Upper lobe of left lung (tissue), 6 donors: Measurements from ENCODE around the gene ARID3C. TPM values are rescaled to one million over a fixed set of nuclear protein-coding genes. Genes with fewer than 3 reads are reported as not detected.

ENCODE experiments used
- ATAC-seq, 2 donors: fragments of 200-7000 bp; cut with Tn5 transposase; one replicate each; pipeline ENCODE4 v1.9.1; 2022; ENCODE audit warnings: mild to moderate bottlenecking in 2 of 2, moderate library complexity in 2 of 2; ENCODE audit not compliant: low FRiP score in 2 of 2
- DNase-seq, 2 donors: peaks; one replicate each; pipeline ENCODE4 v3.0.0-alpha.2; 2019 to 2020
- H3K27ac ChIP-seq, 4 donors: fragments of 200-600 bp; sonication (generic); one replicate each; pipeline ENCODE4 v1.5.1; 2016 to 2019
- H3K27me3 ChIP-seq, 4 donors: fragments of 200-600 bp; sonication (generic); one replicate each; pipeline ENCODE4 v1.5.1; 2017 to 2019
- H3K36me3 ChIP-seq, 4 donors: fragments of 200-600 bp; sonication (generic); one replicate each; pipeline ENCODE4 v1.5.1; 2016 to 2019
- H3K4me1 ChIP-seq, 4 donors: fragments of 200-600 bp; sonication (generic); one replicate each; pipeline ENCODE4 v1.5.1; 2018 to 2019
- H3K4me3 ChIP-seq, 4 donors: fragments of 200-600 bp; sonication (generic); one replicate each; pipeline ENCODE4 v1.5.1; 2017 to 2019; ENCODE audit warnings: mild to moderate bottlenecking in 2 of 4, moderate library complexity in 1 of 4
- H3K9me3 ChIP-seq, 4 donors: fragments of 200-600 bp; sonication (generic); one replicate each; pipeline ENCODE4 v1.5.1; 2018 to 2019
- EP300 ChIP-seq, 4 donors: sonication (generic); formaldehyde crosslinking; IDR thresholded peaks; one replicate each; pipeline ENCODE4 v1.5.1; 2017; ENCODE audit warnings: antibody characterized with exemption in 4 of 4, control low read depth in 2 of 4
- POLR2A ChIP-seq, 4 donors: fragments of 450-650 bp; IDR thresholded peaks; one replicate each; pipeline ENCODE4 v1.5.1; 2016 to 2017; ENCODE audit warnings: antibody characterized with exemption in 4 of 4, mild to moderate bottlenecking in 2 of 4
- POLR2AphosphoS5 ChIP-seq, 2 donors: sonication (generic); formaldehyde crosslinking; IDR thresholded peaks; one replicate each; pipeline ENCODE4 v1.5.1; 2017; ENCODE audit warnings: antibody characterized with exemption in 2 of 2
- WGBS, 2 donors: methylation state at CpG; one replicate each; pipeline ENCODE4 v1.1.5; 2017 to 2018; 5-methylcytosine and 5-hydroxymethylcytosine counted together
- total RNA-seq, 6 donors: library from RNA; depleted of rRNA in 4 of 6; stranded (reverse); fragments of >200 nt in 4 of 6; gene quantifications; one replicate each; pipeline versions ENCODE4 v1.1.0 to v1.2.1, GENCODE V29; 2016 to 2021
- TF ChIP-seq, protein P1 (sequence below), 6 experiments: fragments of 450-650 bp in 4 of 6; fragments of 200-600 bp in 2 of 6; sonication (generic) in 2 of 6; IDR thresholded peaks; one replicate each; pipeline ENCODE4 v1.5.1; 2016 to 2019; ENCODE audit warnings: antibody characterized with exemption in 6 of 6
- donor health status: DM: no; HTN: no; CAD: no; lungs with moderate emphysema.
- donor health status: DM: no; HTN: yes; CAD: no; lungs with severe emphysema.

ARID3C gene
- total RNA-seq, 6 donors from 2014 or later: not detected

DNA sequence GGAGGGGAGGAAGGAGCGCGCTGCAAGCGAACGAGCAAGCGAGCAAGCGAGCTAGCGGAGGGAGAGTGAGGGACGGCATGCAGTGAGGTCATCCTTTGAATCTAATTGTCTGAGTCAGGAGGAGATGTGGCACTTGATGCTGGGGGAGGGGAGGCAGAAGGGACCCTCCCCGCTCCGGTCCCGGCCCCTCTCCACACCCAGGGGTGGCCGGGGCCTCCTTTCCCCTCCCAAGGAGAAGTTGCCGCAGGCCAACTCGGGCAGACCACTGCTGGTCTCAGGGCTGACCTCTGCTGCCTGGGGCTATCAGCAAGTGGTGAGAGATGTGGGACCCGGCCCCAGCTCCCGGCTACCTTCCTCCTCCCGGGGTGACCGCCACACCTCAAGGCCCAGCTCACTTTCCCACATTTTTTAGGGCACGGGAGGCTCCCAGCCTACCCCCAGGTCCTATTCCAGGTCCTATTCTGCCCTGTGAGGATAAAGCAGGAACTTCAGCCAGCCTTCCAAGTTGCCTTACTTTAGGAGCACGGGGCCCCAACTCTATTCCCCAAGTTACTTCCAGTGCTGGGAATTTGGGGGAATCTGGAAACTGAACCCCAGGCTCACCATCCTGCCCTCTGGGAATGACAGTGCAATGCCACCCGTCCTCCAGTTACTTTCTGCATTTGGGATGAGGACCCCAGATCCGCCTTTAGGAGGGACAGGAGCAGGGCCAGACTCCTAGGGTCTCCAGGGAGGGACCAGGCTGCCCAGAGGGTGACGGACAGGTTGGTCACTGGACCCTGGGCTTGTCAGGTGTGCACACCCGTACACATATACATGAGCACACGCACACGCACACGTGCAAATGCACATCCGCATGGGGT, 50.4 kb downstream of the ARID3C start:
- no peaks in the 10 kb centered on the region for H3K9me3 ChIP-seq
- TF ChIP-seq POLR2A (IDR thresholded peaks at IDR 0.05): no peak

DNA sequence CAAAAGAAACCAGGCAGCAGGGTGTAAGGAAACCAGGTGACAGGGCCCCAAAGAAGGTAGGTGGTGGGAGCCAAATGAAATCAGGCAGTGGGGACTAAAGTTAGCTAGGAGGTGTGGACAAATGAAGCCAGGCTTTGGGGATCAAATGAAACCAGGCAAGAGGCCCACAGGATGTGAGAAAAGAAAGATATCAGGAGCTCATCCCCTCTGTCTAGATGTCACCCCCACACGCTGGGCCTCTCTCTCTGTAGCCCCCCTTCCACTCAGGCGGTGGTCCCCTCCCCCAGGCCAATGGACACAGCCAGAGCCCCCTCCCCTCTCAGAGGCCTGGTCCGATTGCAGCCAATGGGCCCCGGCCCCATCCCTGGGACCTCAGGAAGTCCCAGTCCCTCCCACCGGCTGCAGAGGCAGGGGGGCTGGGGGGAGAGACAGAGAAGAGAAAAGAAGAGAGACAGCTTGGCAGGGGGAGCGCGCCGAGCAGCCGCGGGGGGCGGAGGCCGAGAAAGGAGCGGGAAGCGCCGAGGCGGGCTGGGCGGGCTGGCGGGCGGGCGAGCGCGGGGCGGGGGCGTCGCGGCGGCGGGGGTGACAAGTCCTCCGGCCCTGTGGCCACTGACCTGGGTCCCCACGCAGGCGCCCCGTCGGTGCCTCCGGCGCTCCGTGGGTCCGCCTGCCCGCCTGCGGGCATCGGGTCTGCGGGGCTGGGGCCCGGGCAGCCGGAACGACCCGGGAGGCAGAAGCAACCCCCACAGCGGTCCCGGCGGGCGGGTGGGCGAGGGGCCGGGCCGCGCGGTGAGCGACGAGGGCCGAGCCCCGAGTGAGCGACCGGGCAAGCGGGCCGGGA, 51.2 kb downstream of the ARID3C start:
- WGBS, 2 donors: 4 to 27% methylated on average over 2 to 22 of the region's 62 CpGs
- peak overlapping the region in 3 of 4 donors; percentile 24 to 31 (median 29) for H3K4me3 ChIP-seq
- peaks cover 0 to 27% (median 15%) of the 10 kb centered on the region in 4 donors for H3K27me3 ChIP-seq
- no peak overlapping the region for H3K27ac ChIP-seq
- DNase-seq (peak in 1 of 2 donors; percentile 80), ATAC-seq (no peak)
- peaks cover 9 to 21% (median 11%) of the 10 kb centered on the region in 4 donors for H3K4me1 ChIP-seq
- H3K36me3 ChIP-seq: no peaks in the 10 kb centered on the region
- TF ChIP-seq POLR2AphosphoS5 (IDR thresholded peaks at IDR 0.05) (no peak), EP300 (IDR thresholded peaks at IDR 0.05) (no peak), POLR2A (IDR thresholded peaks at IDR 0.05) (no peak)
- TF ChIP-seq, protein P1, sequence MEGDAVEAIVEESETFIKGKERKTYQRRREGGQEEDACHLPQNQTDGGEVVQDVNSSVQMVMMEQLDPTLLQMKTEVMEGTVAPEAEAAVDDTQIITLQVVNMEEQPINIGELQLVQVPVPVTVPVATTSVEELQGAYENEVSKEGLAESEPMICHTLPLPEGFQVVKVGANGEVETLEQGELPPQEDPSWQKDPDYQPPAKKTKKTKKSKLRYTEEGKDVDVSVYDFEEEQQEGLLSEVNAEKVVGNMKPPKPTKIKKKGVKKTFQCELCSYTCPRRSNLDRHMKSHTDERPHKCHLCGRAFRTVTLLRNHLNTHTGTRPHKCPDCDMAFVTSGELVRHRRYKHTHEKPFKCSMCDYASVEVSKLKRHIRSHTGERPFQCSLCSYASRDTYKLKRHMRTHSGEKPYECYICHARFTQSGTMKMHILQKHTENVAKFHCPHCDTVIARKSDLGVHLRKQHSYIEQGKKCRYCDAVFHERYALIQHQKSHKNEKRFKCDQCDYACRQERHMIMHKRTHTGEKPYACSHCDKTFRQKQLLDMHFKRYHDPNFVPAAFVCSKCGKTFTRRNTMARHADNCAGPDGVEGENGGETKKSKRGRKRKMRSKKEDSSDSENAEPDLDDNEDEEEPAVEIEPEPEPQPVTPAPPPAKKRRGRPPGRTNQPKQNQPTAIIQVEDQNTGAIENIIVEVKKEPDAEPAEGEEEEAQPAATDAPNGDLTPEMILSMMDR (IDR thresholded peaks at IDR 0.05): no peak
- no peaks in the 10 kb centered on the region for H3K9me3 ChIP-seq

More for the DNA sequence above, 50.4 kb downstream of the ARID3C start:
- Histone ChIP-seq H3K27me3 (peaks cover 0 to 27% (median 15%) of the 10 kb centered on the region in 4 donors), H3K4me1 (peaks cover 9 to 21% (median 11%) of the 10 kb centered on the region in 4 donors), H3K27ac (no peak overlapping the region), H3K36me3 (no peaks in the 10 kb centered on the region), H3K4me3 (peak overlapping the region in 3 of 4 donors; percentile 24 to 31 (median 29))
- peak in 1 of 2 donors; percentile 55 for ATAC-seq
- WGBS, 2 donors: 12 to 22% methylated on average over 17 to 26 of the region's 28 CpGs
- DNase-seq: peak in 1 of 2 donors; percentile 75

DNA sequence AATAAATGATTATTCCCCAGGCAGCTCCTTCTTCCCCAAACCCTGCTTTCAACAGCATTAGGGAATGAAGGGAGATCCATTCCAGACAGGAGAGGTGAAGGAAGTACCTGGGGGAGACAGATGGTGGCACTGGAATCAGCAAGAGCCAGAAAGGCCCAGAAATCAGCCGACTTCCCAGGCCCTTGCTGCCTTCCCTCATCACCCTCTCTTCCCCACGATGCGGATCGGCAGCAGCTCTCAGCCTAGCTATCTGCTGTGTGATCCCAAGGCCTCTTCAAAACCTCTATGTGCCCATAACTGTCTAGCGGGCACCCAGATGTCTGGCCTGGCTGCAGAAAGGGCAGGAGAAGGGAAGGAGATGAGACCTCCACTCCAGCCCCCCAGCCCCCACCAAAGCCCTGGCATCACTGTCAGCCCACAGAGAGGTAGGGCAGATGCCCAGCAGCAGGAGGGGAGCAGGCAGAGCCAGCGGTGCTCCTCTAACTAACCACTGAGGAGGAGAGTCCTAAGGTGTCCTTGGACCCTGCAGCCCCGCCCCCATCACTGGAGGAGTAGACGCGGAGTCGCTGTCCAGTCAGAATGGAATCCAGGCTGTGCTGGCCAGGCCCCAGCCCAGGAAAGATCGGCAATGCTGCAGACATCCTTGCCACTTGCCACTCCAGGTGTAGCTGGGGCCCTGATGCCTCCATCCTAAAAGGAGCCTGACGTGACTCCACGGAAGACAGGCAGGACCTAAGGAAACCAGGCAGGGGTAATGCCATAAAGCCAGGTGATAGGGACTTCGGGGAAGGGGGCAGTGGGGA, 52.1 kb downstream of the ARID3C start:
- WGBS, 2 donors: 54 to 69% methylated on average over 10 to 14 of the region's 14 CpGs
- no peak for TF ChIP-seq POLR2A (IDR thresholded peaks at IDR 0.05)
- TF ChIP-seq EP300 (IDR thresholded peaks at IDR 0.05): no peak
- TF ChIP-seq, protein P1 (IDR thresholded peaks at IDR 0.05): no peak
- TF ChIP-seq POLR2AphosphoS5 (IDR thresholded peaks at IDR 0.05): no peak
- ATAC-seq (no peak), DNase-seq (no peak)
- H3K4me3 ChIP-seq: no peak overlapping the region
- peaks cover 9 to 21% (median 11%) of the 10 kb centered on the region in 4 donors for H3K4me1 ChIP-seq
- H3K9me3 ChIP-seq: no peaks in the 10 kb centered on the region
- H3K27me3 ChIP-seq: peaks cover 0 to 27% (median 15%) of the 10 kb centered on the region in 4 donors
- no peak overlapping the region for H3K27ac ChIP-seq
- no peaks in the 10 kb centered on the region for H3K36me3 ChIP-seq

DNA sequence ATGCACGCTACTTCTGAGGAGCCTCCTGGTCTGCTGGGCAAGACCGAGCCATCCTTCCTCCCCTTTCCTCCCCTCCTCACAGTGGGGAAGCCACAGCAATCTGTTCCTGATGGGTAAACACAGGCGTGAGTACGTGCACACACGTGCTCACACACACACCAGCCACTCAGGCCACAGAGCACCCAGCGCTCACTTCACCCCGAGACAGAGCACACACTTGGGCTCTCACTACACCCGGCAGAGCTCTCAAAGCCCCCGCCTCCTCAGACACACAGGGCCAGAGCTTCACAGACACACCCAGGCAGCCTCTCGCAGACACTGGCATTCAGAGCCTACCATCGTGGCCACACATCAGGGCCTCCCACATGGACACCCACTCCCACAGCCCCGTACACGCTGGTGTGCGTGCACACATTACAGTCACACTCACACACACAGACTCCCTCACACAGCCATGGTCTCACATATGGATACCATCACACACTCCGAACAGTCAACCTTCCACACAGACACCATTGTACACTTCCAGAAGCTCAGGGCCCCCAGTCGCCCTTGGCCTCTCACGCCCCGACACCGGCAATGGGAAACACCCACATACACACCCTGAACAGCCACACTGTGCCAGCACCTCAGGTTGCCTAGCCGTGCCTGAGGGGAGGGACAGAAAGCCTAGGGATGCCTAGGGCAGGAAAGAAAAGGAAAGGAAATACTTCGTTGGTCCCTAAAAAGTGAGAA, 52.8 kb downstream of the ARID3C start:
- no peak overlapping the region for H3K27ac ChIP-seq
- H3K4me1 ChIP-seq: peaks cover 9 to 21% (median 11%) of the 10 kb centered on the region in 4 donors
- TF ChIP-seq POLR2AphosphoS5 (IDR thresholded peaks at IDR 0.05) (no peak), EP300 (IDR thresholded peaks at IDR 0.05) (no peak), POLR2A (IDR thresholded peaks at IDR 0.05) (no peak)
- TF ChIP-seq, protein P1 (IDR thresholded peaks at IDR 0.05): no peak
- peak in 1 of 2 donors; percentile 45 for DNase-seq
- 57 to 61% methylated on average over 18 to 21 of the region's 21 CpGs for WGBS, 2 donors
- no peak for ATAC-seq
- H3K36me3 ChIP-seq: no peaks in the 10 kb centered on the region
- H3K27me3 ChIP-seq: peaks cover 0 to 27% (median 15%) of the 10 kb centered on the region in 4 donors
- no peaks in the 10 kb centered on the region for H3K9me3 ChIP-seq
- no peak overlapping the region for H3K4me3 ChIP-seq
